Activated gamma-delta T cell treated with anti-CD3 and anti-CD28 coated beads, Interleukin-2, amount 50 U/mL, for 16 hours (primary cell): ENCODE measurements around the gene HS3ST6.
A peak's percentile ranks its signal among the peaks of the same experiment; 100 is the strongest.
"Not testable (repeated sequence)": the region's sequence is repeated elsewhere in the genome, so short reads cannot be mapped to it uniquely, and the experiment has no call there.

Experiments used
- DNase-seq: peaks from one replicate; pipeline ENCODE4 v3.0.0-alpha.2; 2020; ENCODE audit warnings: low read depth

HS3ST6 gene

DNA sequence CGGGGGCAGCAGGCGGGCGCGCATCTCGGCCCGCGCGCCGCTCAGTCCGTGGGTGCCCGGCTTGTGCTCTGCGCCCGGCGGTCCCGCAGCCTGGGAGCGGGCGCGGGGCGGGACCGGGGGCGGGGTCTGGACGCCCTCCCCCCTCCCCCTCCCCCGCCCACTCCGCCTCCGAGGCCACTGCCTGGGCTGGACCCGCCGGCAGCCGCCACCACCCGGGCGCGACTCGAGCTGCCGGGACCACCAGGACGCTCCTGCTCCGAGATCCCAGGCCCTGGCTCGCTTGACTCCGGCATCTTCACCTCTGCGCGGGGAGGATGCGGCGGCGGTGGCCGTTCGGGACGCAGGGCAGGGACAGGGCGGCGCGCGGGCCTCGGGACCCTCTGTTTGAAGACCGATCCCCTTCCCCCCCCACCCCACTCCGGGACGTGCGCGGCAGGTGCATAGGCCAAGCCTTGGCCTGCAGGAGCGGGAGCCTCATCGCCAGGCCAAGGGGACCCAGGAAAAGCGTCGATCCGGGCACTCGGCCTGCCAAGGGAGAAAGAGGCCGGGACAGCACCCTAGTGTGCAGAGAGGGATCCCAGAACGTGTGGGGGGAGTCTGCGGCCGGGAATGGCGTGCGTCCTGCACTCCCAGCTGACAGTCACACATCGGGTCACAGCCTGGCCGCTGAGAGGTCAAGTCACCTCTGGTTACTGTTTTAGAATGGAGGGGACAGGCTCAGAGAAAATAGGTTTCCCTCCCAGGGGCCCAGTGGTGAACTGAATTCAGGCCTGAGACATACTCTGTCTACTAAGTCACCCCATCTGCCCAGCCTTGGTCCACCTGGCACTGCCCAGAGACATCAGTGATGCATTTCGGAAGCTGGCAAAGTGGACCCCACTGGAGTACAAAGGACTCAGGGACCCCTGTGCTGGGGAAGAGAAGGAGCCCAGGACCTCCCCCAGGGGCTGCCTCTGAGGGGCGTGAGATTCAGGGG lies at the start of gene HS3ST6:
HS3ST6 (minus strand) TSS at position 65 of the 976 bp plus-strand sequence. CDS start 92 bp downstream, outside the sequence.
- no peak for DNase-seq

DNA sequence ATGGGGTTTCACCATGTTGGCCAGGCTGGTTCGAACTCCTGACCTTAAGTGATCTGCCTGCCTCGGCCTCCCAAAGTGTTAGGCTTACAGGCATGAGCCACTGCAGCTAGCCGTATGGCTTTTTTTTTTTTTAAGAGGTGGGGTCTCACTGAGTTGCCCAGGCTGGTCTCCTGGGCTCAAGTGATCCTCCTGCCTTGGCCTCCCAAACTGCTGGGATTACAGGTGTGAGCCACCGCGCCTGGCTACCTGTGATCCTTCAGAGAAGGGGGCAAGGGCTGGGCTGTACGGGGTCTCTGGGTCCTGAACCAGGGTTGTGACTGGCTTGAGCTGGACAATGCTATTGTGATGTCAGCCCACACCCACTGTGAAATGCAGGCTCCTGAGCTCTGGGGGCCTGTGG lies 48.2 kb upstream of the HS3ST6 start, which contains the start of gene RNF151:
RNF151 (plus strand) TSS at position 397 of the 400 bp plus-strand sequence. CDS start 26 bp downstream, outside the sequence.
- DNase-seq = no peak

GRCh38 chr16:1965396-1966001 lies 47.3 kb upstream of the HS3ST6 start:
- DNase-seq = no peak

DNA sequence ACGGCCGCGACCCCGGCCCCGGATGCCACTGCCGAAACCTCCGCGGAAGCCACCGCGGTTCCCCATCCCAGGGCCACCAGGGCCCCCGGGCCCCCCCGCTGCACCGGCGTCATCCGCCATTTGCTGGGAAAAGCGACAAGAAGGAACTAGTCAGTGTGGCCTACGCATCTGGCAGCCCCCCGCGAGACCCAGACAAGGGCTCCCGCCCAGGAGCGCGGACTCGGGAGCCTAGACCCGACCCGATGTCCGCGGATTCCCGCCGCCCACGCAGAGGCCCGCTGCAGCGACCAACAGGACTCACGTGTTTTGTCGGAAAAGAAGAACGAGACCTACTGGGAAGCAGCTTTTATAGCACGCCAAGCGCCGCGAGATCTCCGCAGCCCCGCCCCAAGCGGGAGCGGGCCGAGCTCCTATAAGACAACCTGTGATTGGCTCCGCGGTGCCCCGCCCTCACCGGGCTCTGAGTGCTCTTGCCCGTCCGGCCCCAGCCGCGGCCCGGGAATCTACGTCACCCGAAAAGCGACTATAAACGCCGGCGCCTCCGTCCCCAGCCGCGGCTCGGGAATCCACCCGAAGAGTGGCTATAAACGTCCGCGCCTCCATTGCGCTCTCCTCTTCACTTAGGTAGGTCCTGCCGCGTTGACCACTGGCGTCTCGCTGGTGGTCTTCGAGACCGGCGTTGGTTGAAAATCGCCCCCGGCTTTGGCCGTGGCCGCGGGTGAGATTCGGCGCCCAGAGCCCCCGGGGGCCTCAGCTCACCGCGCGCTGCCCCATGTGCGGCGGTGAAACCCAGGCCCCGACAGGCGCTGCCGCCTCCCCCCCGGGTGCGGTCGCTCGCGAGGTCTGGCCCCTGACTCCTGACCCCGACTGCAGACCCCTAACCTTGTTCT lies 46.5 kb upstream of the HS3ST6 start, which contains the start of gene RPS2:
RPS2 (minus strand) TSS at position 321 of the 890 bp plus-strand sequence; CDS start at position 120, 201 bp downstream.
- DNase-seq = peak; percentile 95

DNA sequence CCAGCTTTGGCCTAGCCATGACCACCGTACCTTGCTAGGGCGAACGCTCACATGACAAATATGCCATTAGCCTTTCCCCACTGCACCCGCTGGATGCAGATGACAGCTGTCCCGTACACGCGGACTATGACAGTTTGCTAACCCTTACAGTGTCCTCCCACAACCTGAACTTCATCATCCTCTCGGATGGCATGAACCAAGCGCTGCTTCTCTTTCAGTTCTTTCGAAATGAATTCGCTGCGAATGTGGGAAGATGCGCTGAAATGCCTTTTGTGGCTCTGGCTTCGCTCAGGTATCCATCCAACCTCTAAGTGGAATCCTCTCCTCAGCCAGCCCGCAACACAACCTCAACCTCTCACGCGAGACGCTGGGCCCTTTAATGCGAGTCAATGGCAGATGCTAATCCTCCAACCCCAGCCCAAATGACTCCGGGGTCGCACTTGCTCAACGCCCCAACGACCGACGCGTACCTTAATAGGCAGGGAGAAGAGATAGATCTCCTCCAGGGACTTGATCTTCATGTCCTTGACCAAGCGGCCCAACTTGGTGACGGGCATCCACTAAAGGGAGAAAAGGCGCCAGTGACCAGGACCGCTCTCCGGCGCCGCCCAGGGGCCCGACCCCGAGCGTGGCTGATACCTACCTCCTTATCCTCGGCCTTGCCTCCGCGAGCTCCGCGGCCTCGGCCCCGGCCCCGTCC lies 45.7 kb upstream of the HS3ST6 start:
- DNase-seq = no peak

GRCh38 chr16:1962161-1963153 lies 44.2 kb upstream of the HS3ST6 start:
- DNase-seq = not testable (repeated sequence)

DNA sequence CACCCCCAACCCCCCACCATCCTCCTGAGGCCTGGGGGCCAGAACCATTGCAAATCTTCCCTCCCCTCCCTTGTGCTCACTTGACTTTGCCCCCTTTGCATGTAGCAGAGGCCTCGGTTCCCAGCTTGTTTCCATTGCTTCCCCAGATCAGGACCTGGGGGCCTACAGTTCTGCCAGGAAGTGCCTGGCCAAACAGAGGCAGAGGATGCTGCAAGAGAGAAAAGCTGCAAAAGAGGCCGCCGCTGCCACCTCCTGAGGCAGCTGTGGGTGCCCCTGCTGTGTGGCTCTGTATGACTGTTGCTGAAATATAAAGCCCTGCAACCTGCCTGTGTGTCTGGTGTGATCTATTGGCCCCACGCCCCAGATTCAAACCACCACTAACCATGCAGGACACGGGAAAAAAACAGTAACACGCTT lies 43.4 kb upstream of the HS3ST6 start:
- no peak for DNase-seq

DNA sequence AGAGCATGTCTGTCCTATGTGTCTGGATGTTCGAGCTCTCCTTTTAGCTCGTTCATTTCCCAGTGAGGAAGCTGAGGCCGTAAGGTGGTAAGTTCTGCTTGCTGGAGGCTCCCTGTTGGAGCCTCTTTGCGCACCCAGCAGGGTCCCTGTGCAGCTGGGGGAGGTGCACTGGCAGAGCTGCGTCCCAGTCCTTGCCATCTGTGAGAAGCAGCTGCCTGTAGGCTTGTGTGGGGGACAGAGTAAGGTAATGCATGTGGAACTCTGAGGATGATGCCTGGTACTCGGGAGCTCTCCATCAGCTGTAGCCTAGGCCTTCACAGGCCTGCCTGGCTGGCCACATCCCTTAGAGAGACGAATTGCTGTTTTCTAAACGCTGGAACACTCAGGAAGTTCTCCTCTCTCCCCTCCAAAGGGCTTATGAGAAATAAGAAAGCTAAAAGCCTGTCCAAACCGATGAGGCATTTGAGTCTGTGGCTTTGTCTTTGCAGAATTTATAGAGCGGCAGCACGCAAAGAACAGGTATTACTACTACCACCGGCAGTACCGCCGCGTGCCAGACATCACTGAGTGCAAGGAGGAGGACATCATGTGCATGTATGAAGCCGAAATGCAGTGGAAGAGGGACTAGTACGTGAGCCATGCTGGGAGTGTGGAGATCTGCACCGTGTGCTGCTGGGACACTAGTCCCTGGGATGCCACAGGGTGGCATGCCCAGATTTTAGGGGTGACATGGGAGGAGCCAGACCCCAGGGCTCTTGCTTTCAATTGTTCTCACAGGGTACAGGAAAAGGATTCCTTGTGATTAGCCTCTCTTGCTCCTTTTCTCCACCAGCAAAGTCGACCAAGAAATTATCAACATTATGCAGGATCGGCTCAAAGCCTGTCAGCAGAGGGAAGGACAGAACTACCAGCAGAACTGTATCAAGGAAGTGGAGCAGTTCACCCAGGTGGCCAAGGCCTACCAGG lies 42.7 kb upstream of the HS3ST6 start:
- no peak for DNase-seq

GRCh38 chr16:1959269-1960039 lies 41.2 kb upstream of the HS3ST6 start, which contains the start of gene NDUFB10:
Gene NDUFB10 (plus strand): TSS chr16:1959538. CDS start chr16:1959625, 87 bp downstream.
- peak; percentile 88 for DNase-seq

- no peak for DNase-seq
Measured at GRCh38 chr16:1958715-1959268, 40.6 kb upstream of the HS3ST6 start.

GRCh38 chr16:1958143-1958491 lies 39.9 kb upstream of the HS3ST6 start:
- DNase-seq = not testable (repeated sequence)

GRCh38 chr16:1957434-1958142 lies 39.4 kb upstream of the HS3ST6 start:
- DNase-seq = not testable (repeated sequence)

DNA sequence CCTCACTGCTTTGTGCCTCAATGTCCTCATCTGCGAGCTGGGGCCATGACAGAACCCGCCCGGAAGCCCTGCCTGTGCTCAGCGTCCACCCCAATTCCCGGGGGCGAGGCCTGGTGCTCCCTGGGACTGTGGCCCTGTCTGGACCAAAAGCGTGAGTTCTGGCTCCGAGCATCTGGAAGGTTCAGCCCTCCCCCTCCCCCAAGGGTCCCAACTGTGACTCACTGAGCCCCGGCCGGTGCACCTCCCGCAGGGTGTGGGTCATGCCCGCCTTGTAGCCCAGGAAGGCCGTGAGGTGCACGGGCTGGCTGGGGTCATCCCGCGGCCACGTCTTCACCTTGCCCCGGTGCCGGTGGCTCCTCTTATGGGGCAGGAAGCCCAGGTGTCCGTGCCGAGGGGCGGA lies 35.5 kb upstream of the HS3ST6 start:
- no peak for DNase-seq

DNA sequence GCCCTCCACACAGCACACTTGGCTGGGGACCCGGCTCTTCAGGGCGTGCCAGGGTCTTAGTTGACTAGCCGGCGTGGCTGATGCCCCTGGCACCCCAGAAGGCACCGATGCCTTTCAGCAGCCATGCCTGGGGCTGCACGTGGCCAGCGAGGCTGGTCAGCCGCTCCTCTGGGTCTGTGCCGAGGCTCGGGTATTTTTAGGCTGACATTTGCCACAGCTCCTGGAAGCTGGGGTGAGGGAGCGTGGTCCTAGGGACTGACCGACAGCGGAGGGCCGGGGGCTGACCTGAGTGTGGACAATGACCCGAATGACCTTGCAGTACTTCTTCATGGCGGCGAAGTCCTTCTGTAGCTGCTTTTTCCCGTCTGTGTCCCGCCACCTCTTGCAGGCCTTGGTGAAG lies 32.3 kb upstream of the HS3ST6 start:
- DNase-seq = no peak

GRCh38 chr16:1950047-1950446 lies 31.8 kb upstream of the HS3ST6 start:
- no peak for DNase-seq

DNA sequence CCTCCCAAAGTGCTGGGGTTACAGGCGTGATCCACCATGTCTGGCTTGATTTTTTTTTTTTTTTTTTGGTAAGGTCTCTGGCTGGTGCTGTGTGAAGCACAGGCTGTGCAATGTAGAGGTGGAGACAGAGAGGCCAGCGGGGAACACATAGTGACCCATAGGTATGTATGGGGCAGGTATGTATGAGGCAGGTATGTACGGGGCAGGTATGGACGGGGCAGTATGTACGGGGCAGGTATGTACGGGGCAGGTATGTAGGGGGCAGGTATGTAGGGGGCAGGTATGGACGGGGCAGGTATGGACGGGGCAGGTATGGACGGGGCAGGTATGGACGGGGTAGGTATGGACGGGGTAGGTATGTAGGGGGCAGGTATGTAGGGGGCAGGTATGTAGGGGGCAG lies 31.3 kb upstream of the HS3ST6 start:
- DNase-seq = no peak

GRCh38 chr16:1947369-1947670 lies 29.1 kb upstream of the HS3ST6 start:
- DNase-seq = no peak
